TTC549 (cell line): ENCODE results near the gene RPS23.

Source experiments
- FAIRE-seq: peaks from 2 replicates; lab custom pipeline; 2012; peaks lifted over from hg19 to GRCh38; lab: Jason Lieb, UNC

The RPS23 gene

DNA sequence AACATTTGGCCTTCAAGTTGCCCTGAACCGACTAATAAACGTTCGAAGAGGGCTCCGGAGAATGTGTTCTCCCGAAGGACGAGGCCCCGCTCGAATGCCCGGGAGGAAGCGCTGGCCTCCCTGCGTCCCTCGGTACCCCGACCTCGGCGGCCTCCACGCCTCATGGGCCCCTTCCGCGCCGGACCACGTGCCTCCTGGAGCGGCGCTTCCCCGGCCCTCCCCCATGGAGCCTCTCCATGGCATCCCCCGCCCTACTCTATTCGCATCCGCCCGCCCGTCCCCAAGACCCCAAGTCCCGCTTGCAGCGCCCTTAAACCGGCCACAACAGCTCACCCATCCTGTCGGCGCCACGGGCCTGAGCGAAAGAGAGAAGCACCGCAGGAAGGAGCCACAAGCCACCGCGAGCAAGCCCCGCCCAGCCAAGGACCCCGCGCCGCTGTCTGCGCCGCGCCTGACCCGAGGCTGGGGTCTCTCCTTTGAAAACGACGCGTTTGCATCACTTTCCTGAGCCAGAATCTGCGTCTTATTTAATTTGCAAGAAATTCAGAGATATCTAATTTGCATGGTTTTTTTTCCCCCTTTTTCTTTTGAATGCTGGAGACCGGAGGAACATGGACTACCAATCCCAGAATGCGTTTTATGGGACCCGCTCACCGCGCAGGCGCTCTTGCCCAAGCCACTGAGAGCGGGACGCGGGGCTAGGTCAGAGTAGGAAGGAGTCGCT lies at the start of gene RPS23:
Gene RPS23, minus strand, starts transcription at position 368 of the 724 bp plus-strand sequence. Its CDS starts 31 bp downstream, at position 337.
- FAIRE-seq: peak; percentile 33

DNA sequence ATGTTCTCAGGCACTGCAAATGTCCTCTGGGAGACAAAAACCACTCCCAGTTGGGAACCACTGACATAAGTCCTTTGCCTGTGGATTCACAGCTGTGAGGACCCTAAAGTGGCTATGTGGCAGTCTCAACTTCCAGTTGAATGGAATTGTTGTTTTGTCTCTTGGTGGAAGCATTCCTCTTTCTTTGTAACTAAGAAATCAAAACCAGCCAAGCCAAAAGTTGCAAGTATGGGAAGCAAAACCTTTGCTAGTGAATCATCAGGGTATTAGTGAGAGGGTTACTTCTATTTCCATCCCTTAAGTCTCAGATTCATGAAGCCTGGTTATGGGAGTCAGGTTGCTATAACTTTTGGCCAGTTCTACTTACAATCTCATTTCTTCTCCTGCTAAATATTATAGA lies 49.8 kb upstream of the RPS23 start:
- FAIRE-seq: no peak

DNA sequence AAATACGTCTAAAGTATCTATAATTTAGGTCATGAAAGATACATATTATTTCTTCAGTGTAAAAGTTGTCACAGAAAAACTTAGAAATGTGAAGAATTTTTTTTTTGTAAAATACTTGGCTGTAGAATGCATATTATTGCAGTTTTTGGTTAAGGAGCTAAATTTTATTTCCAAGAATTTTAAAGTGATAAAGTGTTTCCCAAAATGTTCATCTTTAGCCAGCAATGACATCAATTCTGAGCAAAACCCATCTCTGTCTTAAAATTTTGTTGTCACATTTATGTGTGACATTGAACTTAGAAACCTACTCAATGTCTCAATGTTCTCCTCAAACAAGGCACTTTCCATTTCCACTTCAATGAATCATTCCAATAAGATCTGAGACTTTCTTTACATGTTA lies 47.8 kb upstream of the RPS23 start:
- FAIRE-seq: no peak

DNA sequence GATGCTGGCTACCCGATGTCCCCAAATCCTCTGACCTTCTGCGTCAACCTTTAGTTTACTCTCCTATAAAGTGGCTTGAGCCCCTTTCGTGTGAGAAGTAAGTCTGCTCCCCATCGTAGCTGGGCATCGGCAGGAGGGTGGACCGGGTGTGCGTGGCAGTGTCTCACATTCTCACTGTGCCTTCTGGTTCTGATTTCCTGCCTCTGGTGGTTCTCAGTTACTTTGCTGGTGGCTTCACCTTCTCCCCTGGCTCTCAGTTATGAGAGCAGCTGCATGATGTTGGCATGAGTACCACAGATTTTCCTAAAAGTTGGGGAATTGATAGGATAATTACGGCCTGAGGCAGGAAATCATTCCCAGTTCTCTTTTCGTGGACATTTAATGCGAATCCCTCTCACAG lies 47.0 kb upstream of the RPS23 start:
- FAIRE-seq: no peak

DNA sequence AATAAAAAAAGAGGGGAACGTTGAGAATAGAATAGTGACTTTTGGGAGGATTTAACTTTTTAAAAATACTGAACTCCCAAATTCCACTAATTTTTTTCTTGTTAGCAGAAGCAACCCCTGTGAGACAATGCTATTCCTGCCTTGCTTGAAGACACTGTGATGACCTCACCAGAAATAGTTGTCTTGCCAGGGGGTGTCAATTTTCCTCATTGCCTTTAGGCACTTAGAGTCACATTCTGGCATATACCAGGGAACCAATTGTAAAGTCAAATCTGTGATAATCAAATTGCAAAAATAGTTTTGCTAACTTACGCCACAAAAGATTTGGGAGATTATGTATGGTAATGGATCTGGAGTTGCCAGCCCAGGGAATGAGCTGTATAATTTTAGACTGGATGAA lies 42.8 kb upstream of the RPS23 start:
- no peak for FAIRE-seq

DNA sequence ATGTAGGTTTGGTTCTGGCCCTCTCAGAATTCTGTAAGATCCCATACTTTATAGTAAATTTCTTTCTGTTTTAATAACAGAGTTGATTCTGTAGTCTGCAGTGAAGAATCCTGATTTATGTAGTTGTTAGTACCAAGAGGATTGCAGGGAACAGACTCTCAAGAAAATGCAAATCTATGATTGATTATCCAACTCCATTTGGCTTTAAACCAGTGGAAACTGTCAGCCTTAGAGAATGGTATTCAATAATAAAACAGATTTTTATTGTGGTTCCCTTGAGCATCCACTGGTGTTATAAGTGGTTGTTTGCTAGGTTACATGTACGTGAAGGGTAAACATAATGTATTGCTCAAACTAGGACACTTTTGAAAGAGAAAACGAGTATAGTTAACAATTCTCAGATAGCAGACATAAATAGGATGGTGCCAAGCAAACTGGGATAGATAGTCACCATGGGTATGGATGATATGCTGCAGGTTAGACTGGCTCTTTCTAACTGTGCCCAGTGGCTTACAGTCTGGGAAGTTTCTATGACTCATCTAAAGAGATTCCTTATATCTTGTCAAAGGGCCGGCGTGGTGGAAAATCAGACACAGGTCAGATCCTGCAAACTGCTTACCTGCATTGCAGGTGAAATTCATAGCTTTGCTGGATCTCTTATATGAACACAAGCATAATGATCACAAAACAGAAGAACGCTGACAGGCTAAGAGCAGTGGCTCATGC lies 41.7 kb upstream of the RPS23 start:
- FAIRE-seq: no peak

DNA sequence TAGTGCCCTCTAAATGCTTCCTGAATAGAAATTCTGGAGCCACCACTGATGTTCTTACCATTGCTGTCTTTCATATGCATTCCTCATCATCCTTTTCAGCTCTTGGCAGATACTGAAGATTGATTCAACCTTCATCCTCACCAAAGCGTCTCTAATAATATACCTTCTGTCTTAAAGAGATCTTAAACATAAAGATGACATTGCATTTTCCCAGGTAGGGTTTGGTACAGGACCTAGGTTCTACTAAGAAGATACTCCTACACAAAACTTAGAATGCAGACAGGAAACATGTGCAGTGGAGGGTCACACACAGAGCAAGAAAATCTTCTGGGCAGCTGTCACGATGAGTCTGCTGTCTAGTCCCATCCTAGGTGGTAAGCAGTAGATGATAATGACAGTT lies 41.0 kb upstream of the RPS23 start:
- FAIRE-seq: no peak

DNA sequence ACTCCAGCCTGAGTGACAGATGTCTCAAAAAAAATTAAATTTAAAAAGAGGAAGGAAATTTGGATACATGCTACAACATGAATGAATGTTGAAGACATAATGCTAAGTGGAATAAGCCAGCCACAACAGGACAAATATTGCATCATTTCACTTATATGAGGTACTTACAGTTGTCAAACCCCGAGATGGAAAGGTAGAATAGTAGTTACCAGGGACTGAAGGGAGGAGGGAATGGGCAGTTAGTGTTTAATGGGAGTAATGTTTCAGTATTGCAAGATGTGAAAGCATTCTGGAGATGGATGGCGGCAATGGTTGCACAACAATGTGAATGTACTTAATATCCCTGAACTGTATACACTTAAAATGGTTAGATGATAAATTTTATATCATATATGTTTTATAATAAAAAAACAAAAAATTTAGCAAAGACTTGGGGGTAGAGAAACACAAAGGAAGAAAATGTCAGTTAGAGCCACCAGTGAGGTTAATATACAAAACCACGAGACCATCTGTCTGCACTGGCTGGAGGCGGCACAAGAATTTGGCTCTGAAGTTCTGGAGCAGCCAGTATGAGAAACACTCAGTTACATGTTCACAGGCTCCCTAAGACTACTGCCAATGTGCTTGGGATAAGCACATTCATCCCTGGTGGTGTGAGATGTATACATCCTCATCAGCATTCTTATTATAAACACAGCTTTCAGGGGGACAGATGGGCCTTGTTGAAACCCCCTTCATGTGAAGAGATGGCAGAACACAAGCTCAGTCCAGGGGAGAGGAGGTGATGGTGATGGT lies 37.0 kb upstream of the RPS23 start:
- no peak for FAIRE-seq

DNA sequence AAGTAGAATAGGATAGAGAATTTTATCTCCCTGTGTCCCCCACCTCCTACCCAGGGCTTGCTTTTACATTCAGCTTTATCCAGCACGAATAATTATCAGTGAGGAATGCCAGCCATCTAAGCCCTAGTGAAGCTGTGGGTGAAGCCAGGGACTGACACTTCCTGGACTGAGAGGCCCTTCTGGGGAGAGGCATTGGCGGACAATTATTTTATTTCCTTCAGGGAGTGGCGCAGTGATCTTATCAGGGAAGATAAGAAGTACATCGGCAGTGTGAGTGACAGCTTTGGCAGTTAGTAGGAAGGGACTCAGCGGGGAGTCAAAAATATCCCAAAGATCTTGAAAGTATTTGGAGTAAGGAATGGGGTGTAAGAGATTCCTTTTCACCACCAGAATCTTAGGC lies 34.9 kb upstream of the RPS23 start:
- no peak for FAIRE-seq

DNA sequence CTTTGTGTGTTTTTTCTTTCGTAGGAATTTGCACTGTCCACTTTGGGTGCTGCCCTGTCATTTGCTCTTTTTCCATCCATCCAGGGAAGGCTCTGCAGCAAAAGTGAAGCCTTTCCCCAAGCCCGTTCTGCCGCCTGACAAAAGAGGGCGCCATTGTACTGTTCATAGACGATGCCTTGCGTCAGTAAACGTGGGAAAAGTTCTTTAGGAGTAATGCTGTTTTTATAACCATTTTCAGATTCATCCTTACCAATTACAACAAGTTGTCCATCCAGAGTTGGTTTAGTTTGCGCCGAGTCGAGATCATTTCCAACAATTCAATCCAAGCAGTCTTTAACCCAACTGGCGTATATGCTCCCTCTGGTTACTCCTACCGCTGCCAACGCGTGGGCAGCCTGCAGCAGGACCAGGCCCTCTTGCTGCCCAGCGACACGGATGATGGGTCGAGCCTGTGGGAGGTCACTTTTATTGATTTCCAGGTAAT lies 34.3 kb upstream of the RPS23 start:
- peak; percentile 68 for FAIRE-seq

DNA sequence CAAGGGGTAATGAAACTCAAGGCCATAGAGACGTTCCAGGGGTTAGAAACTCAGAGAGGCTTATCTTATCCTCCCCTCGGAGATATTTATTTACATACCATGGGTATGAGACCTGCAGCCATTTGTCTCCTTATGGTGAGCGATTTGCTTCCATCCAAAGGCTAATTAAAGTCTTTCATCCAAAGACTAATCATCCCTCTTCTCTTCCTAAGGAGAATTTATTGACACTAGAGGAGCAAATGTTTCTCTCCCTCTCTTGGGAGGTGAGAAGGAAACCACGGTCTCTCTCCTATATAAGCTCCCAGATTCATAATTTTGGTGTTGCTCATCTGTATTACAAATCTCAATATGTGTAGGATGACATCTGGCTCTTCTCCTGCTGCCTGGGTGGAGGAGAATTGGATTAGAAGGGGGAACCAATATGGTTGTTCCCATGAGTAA lies 31.0 kb upstream of the RPS23 start:
- FAIRE-seq: no peak

DNA sequence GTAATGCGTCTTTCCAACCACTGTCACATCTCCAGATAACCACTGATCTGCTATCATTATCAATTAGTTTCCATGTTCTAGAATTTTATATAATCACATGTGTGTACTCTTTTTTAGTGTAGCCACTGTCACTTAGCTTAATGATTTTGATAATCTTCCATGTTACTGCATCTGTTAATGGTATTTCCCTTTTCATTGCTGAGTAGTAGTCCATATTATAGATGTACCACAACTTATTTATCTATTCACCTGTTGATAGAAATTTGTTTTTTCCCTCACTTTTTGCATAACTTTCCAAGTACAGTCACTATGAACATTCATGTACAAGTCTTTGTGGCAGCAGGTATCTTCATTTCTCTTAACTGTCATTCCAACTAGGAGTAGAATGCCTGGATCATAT lies 30.3 kb upstream of the RPS23 start:
- FAIRE-seq: no peak

DNA sequence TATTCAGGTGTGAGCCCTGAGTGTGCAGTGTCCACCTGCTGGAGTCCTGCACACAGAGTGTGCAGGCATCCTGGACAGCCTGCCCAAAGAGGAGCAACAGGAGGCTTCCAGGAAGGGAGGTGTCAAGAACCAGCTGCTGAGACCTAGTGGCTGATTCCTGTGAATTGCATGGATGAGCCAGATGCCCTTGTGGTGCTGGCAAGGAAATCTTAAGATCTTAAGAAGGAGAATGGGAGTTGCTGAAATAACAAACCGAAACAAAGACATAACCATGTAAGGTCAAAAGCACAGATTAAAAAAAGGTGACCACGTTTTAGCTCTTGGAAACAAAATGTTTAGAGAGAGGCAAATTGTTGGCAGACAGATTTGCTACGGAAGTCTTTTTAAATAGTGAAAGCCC lies 29.3 kb upstream of the RPS23 start:
- FAIRE-seq: no peak

DNA sequence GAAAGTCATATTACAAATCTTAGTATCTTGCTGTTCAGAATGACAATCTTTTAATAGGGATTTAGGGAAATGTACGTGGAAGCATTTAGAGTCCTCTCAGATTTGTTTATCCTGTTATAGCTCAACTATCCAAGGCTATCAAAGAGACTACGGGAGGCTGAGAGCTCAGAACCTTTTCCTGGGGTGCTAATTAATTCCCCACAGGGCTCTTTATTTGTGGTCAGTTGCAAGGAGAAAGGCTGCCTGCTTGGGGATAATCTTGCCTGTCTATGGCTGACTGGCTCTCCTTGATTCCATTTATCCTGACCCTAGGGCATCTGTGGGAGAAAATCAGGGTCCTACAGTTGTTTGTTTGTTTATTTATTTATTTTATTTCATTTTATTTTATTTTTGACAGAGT lies 28.0 kb upstream of the RPS23 start:
- no peak for FAIRE-seq

DNA sequence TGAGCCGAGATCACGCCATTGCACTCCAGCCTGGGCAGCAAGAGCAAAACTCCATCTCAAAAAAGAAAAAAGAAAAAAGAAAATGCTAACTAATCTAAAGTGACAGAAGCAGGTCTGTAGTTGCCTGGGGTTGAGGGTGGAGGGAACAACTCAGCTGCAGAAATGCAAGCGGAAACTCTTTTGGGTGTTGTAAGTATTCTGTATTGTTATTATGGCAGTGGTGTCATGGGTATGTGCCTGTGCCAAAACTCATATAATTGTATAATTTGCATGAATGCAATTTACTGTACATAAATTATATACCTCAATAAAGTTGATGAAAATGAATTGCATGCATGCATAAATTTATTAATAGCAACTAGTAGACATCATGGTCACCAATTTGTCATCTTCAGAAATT lies 23.0 kb upstream of the RPS23 start:
- FAIRE-seq: no peak

DNA sequence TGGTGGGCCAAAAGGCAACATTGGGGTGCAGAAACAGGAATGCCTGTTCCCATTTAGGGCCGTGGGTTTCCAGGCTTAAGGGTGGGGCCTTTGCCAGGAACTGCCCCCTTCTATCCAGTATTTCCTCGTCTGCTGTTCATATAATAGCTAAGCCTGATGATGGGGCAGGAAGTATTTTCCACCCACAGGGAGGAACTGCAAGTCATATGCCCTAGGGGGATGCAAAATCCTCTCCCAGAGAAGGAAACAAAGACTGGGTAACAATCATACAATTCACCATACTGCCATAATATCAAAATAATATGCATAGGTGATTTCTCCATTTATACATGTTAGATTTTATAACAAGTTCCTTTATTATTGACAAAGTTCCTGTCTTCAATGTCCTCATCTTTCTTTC lies 20.5 kb upstream of the RPS23 start:
- FAIRE-seq: no peak

DNA sequence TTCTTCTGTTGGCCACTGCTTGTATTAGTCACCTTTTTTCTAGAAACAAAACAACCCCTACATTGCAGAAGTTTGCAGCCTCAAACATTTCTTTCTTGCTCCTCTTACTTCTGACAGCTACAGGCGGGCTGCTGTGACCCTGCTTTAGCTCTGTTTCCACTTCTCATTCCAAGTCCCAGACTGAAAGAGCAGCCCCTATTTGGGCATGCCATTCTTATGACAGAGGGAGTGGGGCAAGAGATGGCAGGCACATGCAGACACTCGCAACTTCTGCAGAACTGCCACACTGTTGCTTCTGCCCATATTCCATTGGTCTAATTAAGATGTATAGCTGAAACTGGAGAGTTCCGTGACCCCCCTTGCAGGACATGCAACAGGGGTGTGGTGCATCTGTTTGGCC lies 19.6 kb upstream of the RPS23 start:
- FAIRE-seq: no peak

DNA sequence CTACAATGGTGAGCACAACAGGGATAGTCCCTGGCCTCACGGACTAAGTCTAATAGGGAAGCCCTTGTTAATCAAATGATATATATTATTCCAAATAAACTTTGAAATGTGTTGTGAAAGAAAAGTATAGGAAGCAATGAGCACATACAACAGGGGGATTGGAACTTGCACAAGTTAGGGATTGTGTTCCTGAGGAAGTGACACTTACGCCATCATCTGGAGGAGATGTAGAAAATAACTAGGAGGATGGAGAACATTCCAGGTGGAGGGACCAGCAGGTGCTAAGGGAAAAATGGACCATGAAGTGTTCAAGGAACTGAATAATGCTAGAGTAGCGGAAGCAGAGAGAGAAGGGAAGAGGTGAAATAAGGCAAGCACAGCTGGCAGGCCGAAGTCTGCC lies 18.8 kb upstream of the RPS23 start:
- no peak for FAIRE-seq

DNA sequence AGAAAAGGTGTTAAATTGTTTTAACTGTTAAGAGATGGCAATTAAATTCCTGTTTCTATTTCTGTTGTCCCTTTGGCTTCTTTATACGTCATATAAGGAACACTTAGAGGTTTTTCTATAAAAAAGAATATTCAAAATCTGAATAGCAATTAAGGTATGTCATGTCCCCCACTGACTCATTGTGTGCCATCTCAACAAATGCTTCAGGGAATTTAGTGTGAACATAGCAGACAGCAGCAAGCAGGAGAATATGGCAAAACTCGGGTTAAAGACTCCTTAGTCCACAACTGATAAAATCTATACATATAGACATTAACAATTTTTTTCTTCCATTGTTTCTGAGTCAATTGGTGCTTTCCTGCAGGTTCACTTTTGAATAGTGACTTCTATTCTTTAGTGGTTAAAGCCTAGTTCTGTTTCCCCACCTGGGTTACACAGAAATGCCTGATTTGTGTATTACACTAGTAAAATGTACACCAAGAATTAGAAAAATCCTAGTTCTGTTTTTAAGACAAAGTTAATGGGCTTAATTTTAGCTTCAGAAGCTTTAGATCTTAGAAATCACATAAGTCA lies 17.9 kb upstream of the RPS23 start:
- FAIRE-seq: no peak

DNA sequence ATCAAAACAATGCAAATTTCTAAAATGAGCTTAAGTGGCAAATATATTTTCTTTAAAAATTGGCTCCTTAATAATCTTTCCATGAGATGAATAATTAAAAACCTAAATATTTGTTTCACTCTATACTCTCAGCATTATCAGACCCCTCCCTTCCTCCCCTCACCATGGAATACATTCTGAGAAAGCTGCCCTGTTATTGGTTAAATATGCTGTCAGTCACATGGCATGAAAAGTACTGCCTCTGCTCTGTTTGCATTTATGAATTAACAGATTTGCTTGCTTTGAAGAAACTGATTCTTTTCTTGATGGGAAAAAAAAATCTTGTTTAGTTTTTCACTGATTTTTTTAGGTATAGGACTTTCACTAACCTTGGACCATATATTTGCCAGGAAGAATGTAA lies 17.0 kb upstream of the RPS23 start:
- FAIRE-seq: no peak

DNA sequence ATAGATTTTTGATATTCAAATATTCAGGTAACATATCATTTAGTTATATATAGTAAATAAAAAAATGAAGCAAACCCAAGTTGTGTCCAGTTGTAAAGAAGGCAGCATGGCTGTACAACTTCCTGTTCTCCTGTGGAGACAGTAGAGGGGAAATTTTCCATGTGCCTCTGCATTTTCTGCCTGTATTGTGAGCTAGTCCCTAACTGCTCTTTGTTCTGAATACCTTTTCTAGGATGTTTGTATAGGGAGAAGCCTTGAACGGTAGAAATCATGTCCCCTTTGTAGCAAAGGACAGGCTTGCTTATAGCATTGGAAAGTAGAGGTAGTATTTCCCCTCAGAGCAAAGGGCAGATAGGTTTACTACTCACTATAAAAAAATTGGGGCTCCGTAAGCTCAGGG lies 13.3 kb upstream of the RPS23 start:
- FAIRE-seq: no peak

DNA sequence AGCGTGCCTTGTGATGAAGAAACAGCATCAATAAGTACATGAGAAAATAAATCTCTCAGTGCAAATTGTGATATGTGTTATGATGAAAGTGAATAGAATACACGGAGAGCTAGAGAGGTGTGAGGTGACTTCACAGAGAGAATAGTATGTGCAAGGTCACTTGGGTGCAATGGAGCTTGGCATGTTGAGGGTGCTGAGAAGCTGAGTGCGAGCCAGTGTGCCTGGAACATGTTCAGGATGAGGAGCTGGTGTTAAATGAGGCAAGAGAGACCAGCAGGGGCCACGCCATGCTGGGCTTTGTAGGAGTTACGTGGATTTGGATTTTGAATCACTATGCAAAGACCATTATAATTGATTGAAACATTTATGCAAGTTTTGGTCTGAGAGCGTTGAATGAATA lies 12.8 kb upstream of the RPS23 start:
- no peak for FAIRE-seq

DNA sequence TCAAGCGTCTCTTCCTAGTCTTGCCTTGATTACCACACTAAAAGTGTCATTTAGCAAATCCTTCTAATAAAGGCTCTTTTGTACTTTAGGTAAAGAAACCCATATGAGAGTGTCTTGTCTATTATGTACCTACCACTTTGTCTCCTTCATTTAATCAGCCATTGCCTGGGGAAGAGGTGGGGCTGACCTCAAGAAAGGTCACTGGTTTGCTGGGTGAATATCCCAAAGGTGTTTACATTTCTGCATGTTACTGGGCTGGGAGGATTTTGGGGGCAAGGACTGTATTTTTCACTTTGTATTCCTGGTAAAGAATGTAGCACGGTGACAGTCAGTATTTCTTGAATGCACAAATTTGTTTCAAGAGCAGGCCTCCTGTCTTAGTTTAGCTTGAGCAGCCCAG lies 11.9 kb upstream of the RPS23 start:
- no peak for FAIRE-seq
